ENCODE data around the gene GANAB.

Gene GANAB

GRCh38 chr11:62615521-62615920 lies 30.9 kb downstream of the GANAB start:
- ChIA-PET POLR2A (ENCODE audit: low non-redundant PET) (no interaction called here), CTCF (interaction anchor here (0.6 to 0.7 kb wide), 2 partner anchors 144 to 1286 kb away, joined by 3 to 4 read pairs; no protein-coding TSS in a partner anchor)
- H3K27ac ChIP-seq: peak overlapping the region; percentile 98
- no peak for DNase-seq (ENCODE audit: low spot score)
- no peak for TF ChIP-seq CTCF (conservative IDR thresholded peaks at IDR 0.05; ENCODE audit: low read depth)

- CTCF ChIA-PET: no interaction called here
- peak overlapping the region; percentile 98 for H3K27ac ChIP-seq
- POLR2A ChIA-PET (ENCODE audit: low non-redundant PET): interaction anchor here (0.8 kb wide), 1 partner anchor 23 kb away, joined by 3 read pairs; no protein-coding TSS in a partner anchor
- DNase-seq (ENCODE audit: low spot score): no peak
- no peak for TF ChIP-seq CTCF (conservative IDR thresholded peaks at IDR 0.05; ENCODE audit: low read depth)
Measured at GRCh38 chr11:62614275-62614674, 32.1 kb downstream of the GANAB start.

GRCh38 chr11:62613291-62613778 lies 33.1 kb downstream of the GANAB start:
- peak overlapping the region; percentile 98 for H3K27ac ChIP-seq
- no peak for TF ChIP-seq CTCF (conservative IDR thresholded peaks at IDR 0.05; ENCODE audit: low read depth)
- DNase-seq (ENCODE audit: low spot score): no peak
- CTCF ChIA-PET: interaction anchor here (0.6 kb wide), 1 partner anchor 55 kb away, joined by 3 read pairs; no protein-coding TSS in a partner anchor
- POLR2A ChIA-PET (ENCODE audit: low non-redundant PET): interaction anchor here (0.6 to 0.9 kb wide), 2 partner anchors 9 to 40 kb away, joined by 3 to 4 read pairs; partner anchors contain the start of genes B3GAT3 and INTS5

GRCh38 chr11:62612366-62613290 lies 33.8 kb downstream of the GANAB start, which contains the start of the genes EML3 and ROM1:
EML3 (minus strand) TSS chr11:62612775; CDS start chr11:62612457, 318 bp downstream.
ROM1 (plus strand) TSS chr11:62613257; CDS start chr11:62613282, 25 bp downstream.
- CTCF ChIA-PET: interaction anchor here (0.7 to 1.3 kb wide), 7 partner anchors 10 to 1835 kb away, joined by 3 to 7 read pairs (median 3); partner anchors contain the start of gene B3GAT3
- POLR2A ChIA-PET (ENCODE audit: low non-redundant PET): interaction anchor here (0.6 to 1.1 kb wide), 4 partner anchors 9 to 53 kb away, joined by 3 to 4 read pairs (median 4); partner anchors contain the start of genes B3GAT3, CSKMT, INTS5 and TUT1
- peak; percentile 88 for DNase-seq (ENCODE audit: low spot score)
- H3K27ac ChIP-seq: peak within 1 kb of the TSS; percentile 98
- TF ChIP-seq CTCF (conservative IDR thresholded peaks at IDR 0.05; ENCODE audit: low read depth): peak; percentile 86

DNA sequence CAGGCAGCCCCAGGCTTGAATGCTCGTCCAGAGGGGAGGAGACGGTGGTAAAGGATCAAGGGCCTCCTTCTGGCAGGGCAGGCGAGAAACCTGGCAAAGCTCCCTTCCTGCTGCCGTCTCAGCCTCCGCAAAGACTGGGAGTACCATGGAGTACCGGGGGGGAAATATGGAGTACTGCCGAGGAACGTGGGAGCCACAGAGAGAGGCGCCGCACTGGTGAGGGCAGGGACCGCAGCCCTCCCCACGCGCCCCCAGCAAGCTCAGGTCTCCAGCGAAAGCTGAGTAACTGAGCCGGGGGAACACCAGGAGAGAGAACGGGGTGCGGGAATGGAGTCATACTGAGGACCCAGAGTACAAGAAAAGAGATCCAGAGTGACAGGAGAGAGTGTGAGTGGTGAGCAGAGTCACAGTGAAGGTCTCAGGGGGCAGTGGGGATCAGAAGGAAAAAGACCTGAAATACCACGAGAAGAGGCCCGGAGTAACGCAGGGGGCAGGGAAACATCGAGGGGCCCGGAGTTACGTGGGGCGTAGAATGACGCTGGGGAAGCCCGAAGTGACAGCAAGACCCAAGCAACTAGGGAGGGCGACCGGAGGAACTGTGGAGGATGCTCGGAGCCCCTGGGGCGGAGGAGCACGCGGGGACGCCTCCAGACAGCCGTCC lies 34.6 kb downstream of the GANAB start:
- POLR2A ChIA-PET (ENCODE audit: low non-redundant PET): interaction anchor here (1.0 to 1.1 kb wide), 2 partner anchors 21 to 54 kb away, joined by 3 to 4 read pairs; partner anchors contain the start of genes CSKMT and TUT1
- CTCF ChIA-PET: interaction anchor here (0.5 to 1.3 kb wide), 13 partner anchors 9 to 1834 kb away, joined by 3 to 7 read pairs (median 3); partner anchors contain the start of gene B3GAT3
- no peak for DNase-seq (ENCODE audit: low spot score)
- TF ChIP-seq CTCF (conservative IDR thresholded peaks at IDR 0.05; ENCODE audit: low read depth): no peak
- peak overlapping the region; percentile 98 for H3K27ac ChIP-seq

All from RWPE1 (cell line).